Ectodermal cell (in vitro differentiated cells): Measurements from ENCODE around the gene EMID1.

Source experiments
- H3K27ac ChIP-seq: 2 replicates; pipeline ENCODE4 v1.7.0; 2013; ENCODE audit warnings: mild to moderate bottlenecking, low read depth, low read length; ENCODE audit not compliant: insufficient read depth, poor library complexity, severe bottlenecking
- H3K27me3 ChIP-seq: 2 replicates; pipeline ENCODE4 v1.7.0; 2013; ENCODE audit warnings: mild to moderate bottlenecking, low read length; ENCODE audit not compliant: insufficient read depth, control insufficient read depth, poor library complexity, severe bottlenecking
- H3K36me3 ChIP-seq: one replicate; pipeline ENCODE4 v1.7.0; 2013; ENCODE audit warnings: low read length; ENCODE audit not compliant: control insufficient read depth, insufficient read depth
- H3K4me1 ChIP-seq: one replicate; pipeline ENCODE4 v1.7.0; 2013; ENCODE audit warnings: low read length; ENCODE audit not compliant: control insufficient read depth, insufficient read depth
- H3K4me3 ChIP-seq: 2 replicates; pipeline ENCODE4 v1.7.0; 2013; ENCODE audit warnings: low read depth, low read length, control low read depth; ENCODE audit not compliant: insufficient read depth
- H3K9me3 ChIP-seq: 2 replicates; pipeline ENCODE4 v1.7.0; 2013; ENCODE audit warnings: mild to moderate bottlenecking, low read length, moderate library complexity; ENCODE audit not compliant: control insufficient read depth
- whole genome bisulfite sequencing, 2 experiments: methylation state at CpG; one replicate each; pipeline ENCODE4 v1.1.7; 2013; ENCODE audit warnings: missing lambda C conversion rate in 2 of 2; 5-methylcytosine and 5-hydroxymethylcytosine counted together

Gene EMID1

GRCh38 chr22:29292379-29292778, 86.7 kb downstream of the EMID1 start:
- Histone ChIP-seq H3K4me1 (no peaks in the 10 kb centered on the region), H3K27me3 (no peaks in the 10 kb centered on the region), H3K4me3 (no peak overlapping the region), H3K27ac (no peak overlapping the region), H3K36me3 (peaks cover 90% of the 10 kb centered on the region), H3K9me3 (no peaks in the 10 kb centered on the region)

- 94 to 96% methylated on average over 8 of the region's 8 CpGs for WGBS, 2 experiments
- H3K9me3 ChIP-seq = no peaks in the 10 kb centered on the region
- no peak overlapping the region for H3K4me3 ChIP-seq
- H3K36me3 ChIP-seq = peaks cover 53% of the 10 kb centered on the region
- H3K27ac ChIP-seq = no peak overlapping the region
- no peaks in the 10 kb centered on the region for H3K27me3 ChIP-seq
- no peaks in the 10 kb centered on the region for H3K4me1 ChIP-seq
These were observed 92.9 kb downstream of the EMID1 start for GRCh38 chr22:29298641-29299040.

GRCh38 chr22:29299136-29299900, 93.6 kb downstream of the EMID1 start:
- H3K9me3 ChIP-seq = no peaks in the 10 kb centered on the region
- H3K4me1 ChIP-seq = no peaks in the 10 kb centered on the region
- H3K4me3 ChIP-seq = no peak overlapping the region
- H3K36me3 ChIP-seq = peaks cover 49% of the 10 kb centered on the region
- no peak overlapping the region for H3K27ac ChIP-seq
- WGBS, 2 experiments = 95 to 97% methylated on average over 19 of the region's 19 CpGs
- H3K27me3 ChIP-seq = no peaks in the 10 kb centered on the region

GRCh38 chr22:29300467-29300806, 94.7 kb downstream of the EMID1 start:
- Histone ChIP-seq H3K9me3 (no peaks in the 10 kb centered on the region), H3K27ac (no peak overlapping the region), H3K4me3 (no peak overlapping the region), H3K4me1 (no peaks in the 10 kb centered on the region), H3K36me3 (peaks cover 42% of the 10 kb centered on the region), H3K27me3 (no peaks in the 10 kb centered on the region)
- 93 to 97% methylated on average over 4 of the region's 4 CpGs for WGBS, 2 experiments

GRCh38 chr22:29300807-29301601, 95.3 kb downstream of the EMID1 start:
- Histone ChIP-seq H3K4me1 (no peaks in the 10 kb centered on the region), H3K4me3 (no peak overlapping the region), H3K27ac (no peak overlapping the region), H3K36me3 (peaks cover 37% of the 10 kb centered on the region), H3K9me3 (no peaks in the 10 kb centered on the region), H3K27me3 (no peaks in the 10 kb centered on the region)
- WGBS, 2 experiments = 92% methylated on average over 9 to 10 of the region's 10 CpGs

- no peak overlapping the region for H3K27ac ChIP-seq
- 93 to 95% methylated on average over 17 of the region's 17 CpGs for WGBS, 2 experiments
- no peak overlapping the region for H3K4me3 ChIP-seq
- no peaks in the 10 kb centered on the region for H3K4me1 ChIP-seq
- H3K27me3 ChIP-seq = no peaks in the 10 kb centered on the region
- H3K36me3 ChIP-seq = peaks cover 28% of the 10 kb centered on the region
- no peaks in the 10 kb centered on the region for H3K9me3 ChIP-seq
These were observed 96.2 kb downstream of the EMID1 start for GRCh38 chr22:29301716-29302401.

GRCh38 chr22:29302402-29302680, 96.6 kb downstream of the EMID1 start:
- Histone ChIP-seq H3K27ac (no peak overlapping the region), H3K9me3 (no peaks in the 10 kb centered on the region), H3K4me1 (peaks cover under 1% of the 10 kb centered on the region), H3K36me3 (peaks cover 23% of the 10 kb centered on the region), H3K27me3 (peaks cover 4% of the 10 kb centered on the region), H3K4me3 (no peak overlapping the region)
- 88 to 89% methylated on average over 2 of the region's 2 CpGs for whole genome bisulfite sequencing, 2 experiments

GRCh38 chr22:29302681-29303465, 97.2 kb downstream of the EMID1 start:
- Histone ChIP-seq H3K4me1 (peaks cover 6% of the 10 kb centered on the region), H3K9me3 (no peaks in the 10 kb centered on the region), H3K27ac (no peak overlapping the region), H3K36me3 (peaks cover 18% of the 10 kb centered on the region), H3K27me3 (peaks cover 9% of the 10 kb centered on the region), H3K4me3 (no peak overlapping the region)
- 82 to 85% methylated on average over 13 of the region's 13 CpGs for WGBS, 2 experiments

- H3K27me3 ChIP-seq = peaks cover 16% of the 10 kb centered on the region
- H3K36me3 ChIP-seq = no peaks in the 10 kb centered on the region
- H3K27ac ChIP-seq = no peak overlapping the region
- H3K4me1 ChIP-seq = peaks cover 20% of the 10 kb centered on the region
- 55 to 59% methylated on average over 7 of the region's 7 CpGs for WGBS, 2 experiments
- H3K4me3 ChIP-seq = no peak overlapping the region
- no peaks in the 10 kb centered on the region for H3K9me3 ChIP-seq
These were observed 100.1 kb downstream of the EMID1 start for GRCh38 chr22:29305836-29306174.
